Endodermal cell (in vitro differentiated cells): ENCODE measurements around the gene EIF4E. TPM values are rescaled to one million over a fixed set of nuclear protein-coding genes. Genes with fewer than 3 reads are reported as not detected.

Source experiments
- DNase-seq: peaks from one replicate; pipeline ENCODE4 v3.0.0-alpha.2; 2017
- H3K27ac ChIP-seq: 2 replicates; pipeline ENCODE4 v1.5.1; 2013; ENCODE audit warnings: mild to moderate bottlenecking, low read depth, low read length, moderate library complexity
- H3K27me3 ChIP-seq: 2 replicates; pipeline ENCODE4 v1.6.1; 2013; ENCODE audit warnings: mild to moderate bottlenecking, low read length, moderate library complexity; ENCODE audit not compliant: insufficient read depth, control insufficient read depth, poor library complexity, severe bottlenecking
- H3K36me3 ChIP-seq: 2 replicates; pipeline ENCODE4 v1.7.0; 2013; ENCODE audit warnings: mild to moderate bottlenecking, low read length, moderate library complexity; ENCODE audit not compliant: control insufficient read depth, insufficient read depth
- H3K4me1 ChIP-seq: one replicate; pipeline ENCODE4 v1.7.0; 2013; ENCODE audit warnings: low read length; ENCODE audit not compliant: control insufficient read depth, insufficient read depth
- H3K4me3 ChIP-seq: 2 replicates; pipeline ENCODE4 v1.5.1; 2013; ENCODE audit warnings: mild to moderate bottlenecking, low read length, moderate library complexity
- H3K9ac ChIP-seq: 2 replicates; pipeline ENCODE4 v1.6.1; 2013; ENCODE audit warnings: mild to moderate bottlenecking, low read length, moderate library complexity; ENCODE audit not compliant: poor library complexity, severe bottlenecking; ENCODE audit errors: extremely low read depth
- H3K9me3 ChIP-seq: 2 replicates; pipeline ENCODE4 v1.6.1; 2013; ENCODE audit warnings: mild to moderate bottlenecking, low read length, moderate library complexity; ENCODE audit not compliant: control insufficient read depth
- H3K27ac Mint-ChIP-seq: 2 replicates; pipeline ENCODE4 v1.8.0; 2020; ENCODE audit warnings: mixed read lengths
- H3K27me3 Mint-ChIP-seq: 2 replicates; pipeline ENCODE4 v1.8.0; 2021; ENCODE audit warnings: mild to moderate bottlenecking, mixed read lengths; ENCODE audit not compliant: insufficient read depth
- H3K36me3 Mint-ChIP-seq: 2 replicates; pipeline ENCODE4 v1.8.0; 2020; ENCODE audit warnings: low read depth, mixed read lengths
- H3K4me1 Mint-ChIP-seq: 2 replicates; pipeline ENCODE4 v1.8.0; 2020; ENCODE audit warnings: mixed read lengths
- H3K4me3 Mint-ChIP-seq: 2 replicates; pipeline ENCODE4 v1.8.0; 2020; ENCODE audit warnings: mild to moderate bottlenecking, moderate library complexity, mixed read lengths
- H3K9me3 Mint-ChIP-seq: 2 replicates; pipeline ENCODE4 v1.8.0; 2020; ENCODE audit warnings: mild to moderate bottlenecking, mixed read lengths
- CTCF ChIP-seq: fragments of 200-600 bp; sonication (generic); conservative IDR thresholded peaks from 2 replicates; pipeline ENCODE4 v1.5.0; 2021; ENCODE audit warnings: antibody characterized with exemption, mild to moderate bottlenecking
- WGBS, 2 experiments: methylation state at CpG; one replicate each; pipeline versions ENCODE4 v1.1.5 to v1.1.7; 2013; ENCODE audit warnings: missing lambda C conversion rate in 2 of 2, mixed read lengths in 1 of 2; ENCODE audit not compliant: insufficient coverage in 1 of 2, insufficient read length in 1 of 2; 5-methylcytosine and 5-hydroxymethylcytosine counted together
- total RNA-seq, 2 donors: library from RNA; stranded (reverse); fragmentation: NEBNext Ultra II Directional in 1 of 2; extraction: Animal tissue kit (Norgen Biotek cat#: 25700) in 1 of 2; gene quantifications; 2 replicates in 1 of 2; 3 replicates in 1 of 2; pipeline ENCODE4 v1.2.1, GENCODE V29; 2021

Gene EIF4E
- total RNA-seq, 2 donors from 2014 or later = 134 to 138 TPM

DNA sequence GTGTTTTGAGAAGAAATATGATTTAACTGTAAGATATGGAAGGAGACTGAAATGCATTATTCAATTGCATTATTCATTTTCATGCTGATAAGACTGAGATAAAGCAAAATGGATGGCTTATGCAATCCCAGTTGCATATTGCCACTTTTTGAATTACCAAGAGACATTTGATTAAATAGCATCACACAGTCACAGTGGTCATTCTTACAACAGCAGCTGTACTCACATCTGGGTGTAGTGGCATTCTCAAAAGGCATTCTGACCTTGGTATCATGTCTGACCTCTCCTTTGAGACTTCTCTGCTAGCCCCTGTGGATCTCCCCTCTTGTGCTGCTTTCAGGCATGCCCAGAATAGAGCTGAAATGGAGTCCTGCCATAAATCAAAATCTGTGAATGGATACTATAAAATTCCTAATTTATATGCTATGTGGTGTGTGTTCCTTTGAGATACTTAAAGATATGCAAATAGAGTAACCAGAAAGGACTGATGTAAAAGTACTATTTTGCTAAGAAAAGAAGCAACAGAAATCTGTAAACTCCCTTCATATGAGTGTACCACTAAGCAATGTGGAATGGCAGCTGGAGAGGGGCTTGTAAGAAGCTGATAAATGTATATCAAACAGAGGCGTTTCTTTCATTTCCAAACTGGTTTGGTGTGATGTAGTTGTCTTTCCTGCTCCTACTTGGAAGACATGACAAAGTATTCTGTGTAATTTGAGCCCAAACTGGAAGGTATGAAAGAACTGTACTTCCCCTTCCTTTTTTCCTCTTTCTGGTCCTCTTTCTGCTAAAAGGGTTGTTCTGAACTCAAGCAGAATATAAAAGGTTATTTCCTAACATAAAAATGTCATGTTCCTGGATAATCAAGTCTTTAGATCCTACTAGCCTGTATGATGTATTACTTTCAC lies 41.2 kb upstream of the EIF4E start:
- DNase-seq = no peak
- no peaks in the 10 kb centered on the region for H3K9me3 ChIP-seq
- H3K9ac ChIP-seq = no peak overlapping the region
- no peaks in the 10 kb centered on the region for H3K4me1 ChIP-seq
- no peaks in the 10 kb centered on the region for H3K27me3 Mint-ChIP-seq
- no peak overlapping the region for H3K27ac Mint-ChIP-seq
- H3K4me3 ChIP-seq = no peak overlapping the region
- no peaks in the 10 kb centered on the region for H3K27me3 ChIP-seq
- no peaks in the 10 kb centered on the region for H3K36me3 Mint-ChIP-seq
- no peaks in the 10 kb centered on the region for H3K9me3 Mint-ChIP-seq
- H3K27ac ChIP-seq = no peak overlapping the region
- 94% methylated on average over 1 of the region's 1 CpG; no CpG with 5 or more reads in 1 of the 2 experiments for WGBS, 2 experiments
- H3K4me1 Mint-ChIP-seq = no peaks in the 10 kb centered on the region
- H3K4me3 Mint-ChIP-seq = no peak overlapping the region
- no peak for TF ChIP-seq CTCF
- no peaks in the 10 kb centered on the region for H3K36me3 ChIP-seq

- Histone ChIP-seq H3K9ac (no peak overlapping the region), H3K27ac (no peak overlapping the region), H3K9me3 (no peaks in the 10 kb centered on the region), H3K4me3 (no peak overlapping the region), H3K4me1 (no peaks in the 10 kb centered on the region), H3K36me3 (no peaks in the 10 kb centered on the region), H3K27me3 (no peaks in the 10 kb centered on the region)
- no peak for TF ChIP-seq CTCF
- Mint-ChIP-seq H3K27me3 (no peaks in the 10 kb centered on the region), H3K27ac (no peak overlapping the region), H3K4me3 (no peak overlapping the region), H3K9me3 (no peaks in the 10 kb centered on the region), H3K4me1 (no peaks in the 10 kb centered on the region), H3K36me3 (no peaks in the 10 kb centered on the region)
- DNase-seq = no peak
- 84 to 89% methylated on average over 3 of the region's 3 CpGs for WGBS, 2 experiments
Observed at GRCh38 chr4:98967786-98968329, 38.9 kb upstream of the EIF4E start.

DNA sequence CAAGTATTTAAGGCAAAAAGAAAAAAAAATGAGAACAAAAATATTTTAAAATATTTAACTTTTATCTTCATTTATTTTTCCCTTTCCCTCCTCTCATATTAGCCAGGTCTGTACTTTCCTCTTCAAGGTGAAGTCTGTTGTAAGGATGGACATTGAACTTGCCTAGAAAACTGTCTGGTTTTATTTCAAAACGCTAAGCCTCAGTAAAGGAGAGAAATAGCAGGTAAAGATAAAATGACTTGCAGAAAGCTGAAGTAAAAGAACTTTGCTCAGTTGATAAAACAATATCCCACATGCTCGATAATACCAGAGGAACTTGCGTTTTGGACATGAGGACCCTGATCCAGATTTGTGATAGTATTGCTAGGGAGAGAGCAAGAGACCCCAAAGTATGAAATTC lies 38.0 kb upstream of the EIF4E start:
- no peaks in the 10 kb centered on the region for H3K9me3 ChIP-seq
- no peak overlapping the region for H3K27ac ChIP-seq
- no peaks in the 10 kb centered on the region for H3K9me3 Mint-ChIP-seq
- TF ChIP-seq CTCF = no peak
- no peaks in the 10 kb centered on the region for H3K36me3 ChIP-seq
- no peak overlapping the region for H3K27ac Mint-ChIP-seq
- H3K9ac ChIP-seq = no peak overlapping the region
- H3K4me3 Mint-ChIP-seq = no peak overlapping the region
- 81 to 94% methylated on average over 3 of the region's 3 CpGs for WGBS, 2 experiments
- no peak overlapping the region for H3K4me3 ChIP-seq
- H3K4me1 ChIP-seq = no peaks in the 10 kb centered on the region
- no peaks in the 10 kb centered on the region for H3K27me3 Mint-ChIP-seq
- no peaks in the 10 kb centered on the region for H3K4me1 Mint-ChIP-seq
- DNase-seq = no peak
- H3K27me3 ChIP-seq = no peaks in the 10 kb centered on the region
- H3K36me3 Mint-ChIP-seq = no peaks in the 10 kb centered on the region
